Fibroblast of pulmonary artery (primary cell): ENCODE data around the gene TSHZ1.
A peak's percentile ranks its signal among the peaks of the same experiment; 100 is the strongest.

Experiments
- DNase-seq: peaks from one replicate; pipeline ENCODE4 v3.0.0-alpha.2; 2010; ENCODE audit warnings: low read depth
- H3K4me3 ChIP-seq: replicated peaks from 2 replicates; pipeline ENCODE4 v1.5.1; 2011; ENCODE audit warnings: low read depth, mild to moderate bottlenecking, control low read depth, low read length, moderate library complexity
- TF ChIP-seq, protein P1 (sequence below): IDR thresholded peaks from 2 replicates; pipeline ENCODE4 v1.5.1; 2011; ENCODE audit warnings: mild to moderate bottlenecking, control low read depth, low read length, inconsistent platforms; ENCODE audit errors: missing control alignments

Gene TSHZ1

DNA sequence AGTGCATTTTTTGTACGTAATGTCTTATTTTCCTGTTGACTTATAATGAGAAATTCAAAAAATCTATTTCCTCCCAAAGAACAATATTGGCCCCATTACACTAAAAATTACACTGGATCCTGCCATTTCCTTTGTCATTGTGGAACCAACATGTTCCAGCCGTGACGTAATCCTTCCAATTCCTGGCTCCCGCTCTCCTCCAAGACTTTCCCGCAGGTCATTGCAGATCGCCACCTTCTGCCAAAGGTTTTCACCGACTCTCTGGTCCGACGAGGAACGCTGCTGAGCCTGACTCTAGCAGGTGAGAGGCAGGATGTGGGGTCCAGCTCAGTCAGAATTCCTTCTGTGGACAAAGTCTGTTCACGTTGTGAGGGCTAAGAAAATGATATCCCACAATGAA, 39.7 kb upstream of the TSHZ1 start:
- H3K4me3 ChIP-seq, result no peak overlapping the region
- TF ChIP-seq, protein P1, sequence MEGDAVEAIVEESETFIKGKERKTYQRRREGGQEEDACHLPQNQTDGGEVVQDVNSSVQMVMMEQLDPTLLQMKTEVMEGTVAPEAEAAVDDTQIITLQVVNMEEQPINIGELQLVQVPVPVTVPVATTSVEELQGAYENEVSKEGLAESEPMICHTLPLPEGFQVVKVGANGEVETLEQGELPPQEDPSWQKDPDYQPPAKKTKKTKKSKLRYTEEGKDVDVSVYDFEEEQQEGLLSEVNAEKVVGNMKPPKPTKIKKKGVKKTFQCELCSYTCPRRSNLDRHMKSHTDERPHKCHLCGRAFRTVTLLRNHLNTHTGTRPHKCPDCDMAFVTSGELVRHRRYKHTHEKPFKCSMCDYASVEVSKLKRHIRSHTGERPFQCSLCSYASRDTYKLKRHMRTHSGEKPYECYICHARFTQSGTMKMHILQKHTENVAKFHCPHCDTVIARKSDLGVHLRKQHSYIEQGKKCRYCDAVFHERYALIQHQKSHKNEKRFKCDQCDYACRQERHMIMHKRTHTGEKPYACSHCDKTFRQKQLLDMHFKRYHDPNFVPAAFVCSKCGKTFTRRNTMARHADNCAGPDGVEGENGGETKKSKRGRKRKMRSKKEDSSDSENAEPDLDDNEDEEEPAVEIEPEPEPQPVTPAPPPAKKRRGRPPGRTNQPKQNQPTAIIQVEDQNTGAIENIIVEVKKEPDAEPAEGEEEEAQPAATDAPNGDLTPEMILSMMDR, result no peak
- DNase-seq, result no peak

- H3K4me3 ChIP-seq, result no peak overlapping the region
- no peak for DNase-seq
- TF ChIP-seq, protein P1, result no peak
Measured at GRCh38 chr18:75172299-75173124, 38.1 kb upstream of the TSHZ1 start.

GRCh38 chr18:75173125-75173432, 37.5 kb upstream of the TSHZ1 start:
- no peak overlapping the region for H3K4me3 ChIP-seq
- TF ChIP-seq, protein P1, result no peak
- DNase-seq, result peak; percentile 10

DNA sequence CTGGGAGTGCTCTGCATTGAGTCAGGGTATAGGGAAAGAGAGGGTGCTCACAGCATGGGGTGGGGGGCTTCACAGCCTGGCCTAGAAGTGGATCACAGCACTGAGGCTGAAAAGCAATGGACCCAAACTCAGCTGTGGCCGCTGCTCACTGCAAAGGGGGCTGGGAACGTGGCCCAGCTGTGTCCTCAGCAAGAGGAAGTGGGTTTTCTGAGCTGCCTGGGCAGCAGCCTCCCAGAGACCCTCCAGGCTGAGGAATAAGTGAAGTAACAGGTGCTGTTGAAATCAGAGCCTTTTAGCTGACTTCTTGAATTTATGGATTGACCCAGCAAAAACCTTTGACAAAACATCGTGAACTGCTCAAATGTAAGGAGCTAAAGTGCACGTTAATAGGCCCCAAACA, 36.9 kb upstream of the TSHZ1 start:
- DNase-seq, result no peak
- H3K4me3 ChIP-seq, result no peak overlapping the region
- TF ChIP-seq, protein P1, result no peak

DNA sequence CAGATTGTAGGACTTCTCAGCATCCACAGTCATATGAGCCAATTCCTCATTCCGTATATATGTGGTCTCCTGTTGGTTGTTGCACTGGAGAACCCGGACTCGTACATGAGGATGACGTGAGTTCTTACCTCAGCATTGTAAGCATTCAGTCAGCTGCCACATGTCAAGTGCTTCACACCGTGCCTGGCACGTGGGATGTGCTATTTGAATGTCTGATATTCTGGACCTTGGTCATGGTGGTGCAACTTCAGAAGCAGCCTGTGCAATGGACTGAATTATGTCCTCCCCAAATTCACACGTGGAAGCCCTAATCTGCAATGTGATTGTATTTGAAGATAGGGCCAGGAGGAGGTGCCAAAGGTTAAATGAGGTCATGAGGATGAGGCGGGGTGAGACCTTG, 33.7 kb upstream of the TSHZ1 start:
- TF ChIP-seq, protein P1, result no peak
- H3K4me3 ChIP-seq, result no peak overlapping the region
- DNase-seq, result no peak

GRCh38 chr18:75178376-75178775, 32.2 kb upstream of the TSHZ1 start:
- no peak for DNase-seq
- no peak overlapping the region for H3K4me3 ChIP-seq
- TF ChIP-seq, protein P1, result no peak
